GM21515 (cell line): ENCODE data around the gene TSPAN11.

Source experiments
- ATAC-seq: cut with Tn5 transposase; IDR thresholded peaks from one replicate; pipeline ENCODE4 v1.9.1; 2021; ENCODE audit not compliant: unreplicated experiment

The TSPAN11 gene

DNA sequence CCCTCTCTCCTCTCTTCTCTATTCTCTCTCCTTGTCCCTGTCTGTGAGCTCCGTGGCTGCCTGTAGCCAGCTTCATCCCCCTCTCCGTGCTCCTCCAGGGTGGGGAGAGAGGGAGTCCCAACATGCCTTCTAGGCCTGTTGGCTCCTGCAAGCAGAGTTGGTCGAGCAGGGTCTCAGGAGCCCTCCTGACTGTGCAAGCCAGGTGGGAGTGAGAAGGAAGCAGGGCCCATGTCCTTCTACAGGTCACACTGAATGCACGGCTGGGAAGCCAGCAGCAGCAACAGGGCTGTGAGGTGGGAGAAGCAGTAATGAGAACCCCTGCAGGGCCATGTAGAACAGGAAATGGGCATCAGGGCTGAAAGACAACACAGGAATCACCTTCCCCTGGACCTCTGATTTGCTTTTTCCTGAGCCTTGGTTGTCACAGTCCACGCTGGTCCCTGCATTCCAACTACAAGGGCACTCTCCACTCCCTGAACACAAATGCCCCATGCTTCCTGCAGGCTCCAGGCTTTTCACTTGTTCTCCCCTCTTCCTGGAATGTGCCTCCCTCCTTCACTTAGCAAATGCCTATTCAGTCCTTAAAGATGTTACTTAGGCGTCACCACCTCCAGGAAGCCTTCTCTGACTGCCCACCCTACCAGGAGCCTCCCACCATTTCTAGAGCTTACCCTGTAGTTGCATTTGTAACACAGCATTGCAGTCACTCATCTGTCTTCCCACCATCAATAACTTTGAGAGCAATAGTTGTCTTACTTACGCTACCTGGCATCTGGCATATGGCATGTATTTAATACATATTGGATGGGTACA is 51.2 kb downstream of the TSPAN11 start:
- ATAC-seq: no peak

DNA sequence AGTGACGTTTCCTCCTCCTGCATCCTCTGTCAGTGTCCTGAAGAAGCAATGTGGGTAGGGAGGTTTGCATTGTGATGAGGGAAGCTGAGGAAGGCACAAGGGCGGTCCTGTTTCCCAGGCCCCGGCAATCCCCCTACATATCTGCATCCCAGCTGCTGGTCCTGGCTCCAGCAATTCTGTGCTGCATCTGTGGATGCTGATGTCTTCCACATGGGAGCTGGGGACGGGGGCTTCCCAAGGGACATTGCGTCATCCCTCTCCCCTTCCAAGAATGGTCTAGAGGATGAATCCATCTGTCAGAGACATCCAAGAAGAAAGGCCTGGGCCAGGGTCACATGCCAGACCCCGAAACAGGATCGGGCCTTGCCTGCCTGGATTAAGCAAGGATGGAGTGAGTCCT is 52.1 kb downstream of the TSPAN11 start:
- no peak for ATAC-seq

DNA sequence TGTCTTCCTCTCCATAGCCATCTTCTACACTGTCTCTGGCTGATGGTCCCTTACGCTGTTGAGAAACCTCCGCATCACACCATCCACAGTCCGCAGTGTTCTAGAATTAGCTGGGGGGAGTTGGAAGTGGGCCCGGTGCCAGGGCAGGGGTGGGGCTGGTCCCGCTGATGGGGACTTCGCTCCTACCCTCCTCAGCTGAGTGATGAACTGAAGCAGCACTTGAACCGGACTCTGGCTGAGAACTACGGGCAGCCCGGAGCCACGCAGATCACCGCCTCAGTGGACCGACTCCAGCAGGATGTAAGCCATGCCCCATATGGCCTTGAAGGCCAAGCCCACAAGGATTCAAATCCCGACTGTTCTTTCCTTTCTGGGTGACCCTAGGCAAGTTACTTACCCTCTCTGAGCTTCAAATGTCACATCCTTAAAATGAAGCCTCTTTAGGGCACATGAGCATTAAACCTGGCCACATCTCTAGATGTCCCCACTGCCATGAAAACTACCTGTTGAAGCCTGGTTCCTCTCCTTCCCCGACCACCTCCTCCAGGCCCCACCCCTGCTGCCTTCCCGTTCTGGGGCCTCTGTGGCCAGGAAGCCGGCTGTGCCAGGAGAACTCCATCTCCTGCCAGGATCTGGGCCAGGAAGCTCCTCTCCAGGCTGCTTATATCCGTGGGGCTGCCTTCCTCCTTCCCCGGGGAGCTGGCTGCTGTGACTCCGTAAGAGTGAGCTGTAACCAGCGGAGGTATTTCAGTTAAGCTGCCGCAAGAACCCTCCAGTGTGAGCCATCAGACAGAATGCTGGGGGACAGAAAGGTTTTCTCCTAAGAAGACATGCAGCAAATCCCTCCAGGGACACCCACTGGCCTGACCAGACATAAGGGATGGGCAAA is 53.1 kb downstream of the TSPAN11 start:
- no peak for ATAC-seq

DNA sequence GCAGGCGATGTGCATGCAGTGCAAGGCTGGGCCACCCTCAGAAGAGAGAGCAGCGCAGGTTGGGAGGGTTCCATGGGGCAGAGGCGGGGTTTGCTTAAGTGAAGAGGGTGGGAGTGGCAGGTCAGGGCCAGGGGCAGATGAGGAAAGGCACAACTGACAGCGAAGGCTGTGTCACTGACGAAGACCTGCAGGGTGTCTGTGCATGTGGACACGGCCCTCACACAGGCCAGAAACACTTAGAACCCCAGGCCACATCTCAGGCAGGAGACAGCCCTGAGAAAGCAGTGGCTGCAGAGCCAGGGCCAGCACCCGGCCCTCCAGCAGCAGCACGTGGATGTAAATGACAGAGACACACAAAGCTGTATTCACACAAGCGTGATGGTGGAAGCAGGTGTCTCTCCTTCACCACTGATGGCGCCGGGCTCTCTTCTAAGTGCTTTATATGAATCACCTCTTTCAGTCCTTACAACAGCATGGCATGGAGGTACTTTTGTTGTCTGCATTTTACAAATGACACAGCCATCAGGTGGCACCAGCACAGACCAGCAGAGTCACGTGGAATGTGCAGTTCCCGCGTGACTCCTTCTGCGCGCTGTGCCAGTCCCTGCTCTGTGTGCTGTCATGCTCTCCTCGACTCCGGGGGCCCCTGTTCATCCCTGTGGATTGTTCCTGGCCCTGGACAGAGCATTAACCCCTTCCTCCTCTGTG is 54.6 kb downstream of the TSPAN11 start:
- no peak for ATAC-seq

DNA sequence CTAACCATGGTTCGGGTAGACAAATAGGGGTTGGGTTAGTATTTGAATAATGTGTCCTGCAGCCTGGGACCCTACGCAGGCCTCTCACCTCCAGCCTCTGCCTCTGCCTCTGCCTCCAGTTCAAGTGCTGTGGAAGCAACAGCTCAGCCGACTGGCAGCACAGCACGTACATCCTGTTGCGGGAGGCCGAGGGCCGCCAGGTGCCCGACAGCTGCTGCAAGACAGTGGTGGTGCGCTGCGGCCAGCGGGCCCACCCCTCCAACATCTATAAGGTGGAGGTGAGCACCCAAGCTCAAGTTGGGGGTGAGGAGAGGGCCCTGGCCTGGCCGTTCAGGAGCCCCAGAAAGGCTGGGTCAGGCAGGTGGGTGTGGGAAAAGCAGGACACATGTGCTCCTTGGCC is 55.9 kb downstream of the TSPAN11 start:
- ATAC-seq: no peak

DNA sequence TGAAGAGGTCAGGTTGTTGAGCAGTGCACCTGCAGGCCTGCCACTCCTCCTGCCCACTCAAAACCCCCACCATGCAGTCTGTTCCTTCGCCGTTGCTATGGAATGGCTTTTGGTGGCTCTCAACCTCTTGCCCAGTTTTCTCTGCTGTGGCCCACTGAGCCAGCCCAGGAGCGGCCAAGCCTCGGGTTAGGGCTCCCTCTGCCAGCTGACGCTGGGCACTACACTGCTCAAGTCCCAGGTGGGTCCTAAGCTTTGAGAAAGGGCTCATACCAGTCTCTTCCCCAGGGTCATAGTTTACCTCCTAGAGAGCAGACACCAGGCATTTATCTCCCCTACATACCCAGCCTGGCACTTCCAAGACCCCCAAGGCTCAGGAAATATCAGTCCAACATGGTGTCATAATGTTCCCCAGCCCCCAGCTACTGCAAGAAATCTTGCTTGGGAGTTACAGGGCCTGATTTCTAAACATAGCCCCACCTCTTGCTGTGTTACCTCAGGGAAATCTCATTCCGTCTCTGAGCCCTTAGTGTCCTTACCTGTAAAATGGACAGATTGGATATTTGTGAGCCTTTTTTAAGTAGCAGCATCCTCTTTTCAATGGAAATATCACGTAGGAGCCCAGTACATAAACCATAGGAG is 59.4 kb downstream of the TSPAN11 start:
- ATAC-seq: no peak

DNA sequence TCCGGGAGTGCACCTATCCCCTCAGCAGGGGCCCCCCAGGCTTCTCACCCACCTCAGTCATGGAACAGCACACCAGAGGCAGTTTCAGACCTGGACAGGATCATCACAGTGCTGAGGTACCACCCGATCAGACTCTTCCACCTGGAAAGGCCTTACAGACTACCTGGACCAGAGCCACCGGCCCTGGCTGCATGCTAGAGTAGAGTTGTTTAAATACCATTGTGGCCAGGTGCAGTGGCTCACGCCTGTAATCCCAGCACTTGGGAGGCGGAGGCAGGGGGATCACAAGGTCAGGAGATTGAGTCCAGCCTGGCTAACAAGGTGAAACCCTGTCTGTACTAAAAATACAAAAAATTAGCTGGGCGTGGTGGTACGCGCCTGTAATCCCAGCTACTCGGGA is 61.5 kb downstream of the TSPAN11 start:
- ATAC-seq: no peak

DNA sequence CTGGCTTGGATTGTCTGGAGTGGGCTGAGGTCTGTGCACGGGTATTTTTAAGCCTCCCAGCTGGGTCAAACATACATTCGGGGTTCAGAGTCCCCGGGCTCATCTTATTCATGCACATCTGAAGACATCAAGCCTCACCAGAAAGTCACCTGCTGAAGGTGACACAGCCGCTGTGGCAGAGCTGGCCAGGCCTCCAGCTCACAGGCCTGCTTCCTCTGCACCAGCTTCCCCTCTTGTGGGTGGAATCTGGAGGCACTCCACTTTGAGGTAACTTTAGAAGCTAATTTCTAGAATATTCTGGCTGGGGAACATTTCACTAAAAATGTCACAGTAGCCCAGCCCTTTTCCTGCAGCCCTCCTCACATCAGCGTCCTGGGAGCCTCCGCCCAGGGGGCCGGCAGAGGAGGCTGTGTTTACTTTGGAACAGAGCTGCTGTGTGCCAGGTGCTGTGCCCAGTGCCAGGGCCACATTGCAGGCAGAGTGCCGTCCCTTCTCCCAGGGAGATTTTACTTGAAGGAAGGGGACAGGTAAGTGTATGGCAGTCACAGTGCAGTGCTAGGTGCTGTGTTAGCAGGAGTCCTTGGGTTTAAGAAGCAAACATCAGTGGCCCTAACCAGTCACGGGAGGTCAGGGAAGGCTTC is 62.2 kb downstream of the TSPAN11 start:
- ATAC-seq: no peak

DNA sequence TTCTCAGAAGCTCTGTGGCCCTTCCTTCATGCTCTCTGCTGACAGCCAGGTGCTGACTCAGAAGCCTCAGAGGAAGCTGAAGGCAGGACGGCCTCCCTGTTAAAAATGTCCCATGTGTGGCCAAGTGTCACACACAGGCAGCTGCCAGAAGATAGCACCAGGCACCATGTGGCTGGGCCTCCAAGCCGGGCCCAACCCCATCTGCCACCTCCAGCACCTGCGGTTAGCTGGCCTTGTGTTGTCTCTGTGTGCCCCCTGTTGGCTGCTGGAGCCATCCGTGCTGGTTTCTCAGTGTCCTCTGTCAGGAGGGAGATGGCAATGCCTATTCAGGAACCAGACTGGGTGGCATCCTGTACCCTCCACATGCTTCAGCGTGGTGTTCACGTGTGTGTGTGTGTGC is 63.2 kb downstream of the TSPAN11 start:
- peak; percentile 46 for ATAC-seq

DNA sequence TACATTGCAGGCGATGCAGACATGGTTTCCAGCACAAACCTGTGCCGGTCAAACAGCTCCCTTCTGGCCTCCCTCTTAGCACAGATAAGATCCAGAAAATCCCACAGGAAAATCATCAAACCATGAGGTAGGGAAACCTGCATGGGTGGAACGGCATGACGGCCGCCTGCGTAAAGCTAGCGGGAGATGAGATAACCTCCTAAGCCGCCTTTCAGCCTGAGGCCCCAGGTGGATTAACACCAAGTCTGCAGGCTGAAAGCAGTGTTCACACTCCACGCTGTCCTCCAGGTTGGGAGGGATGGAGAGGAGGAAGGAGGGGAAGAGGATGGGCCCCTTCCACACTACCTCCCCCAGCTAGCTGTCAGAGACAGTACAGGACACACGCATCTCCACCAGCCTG is 63.8 kb downstream of the TSPAN11 start:
- ATAC-seq: no peak

DNA sequence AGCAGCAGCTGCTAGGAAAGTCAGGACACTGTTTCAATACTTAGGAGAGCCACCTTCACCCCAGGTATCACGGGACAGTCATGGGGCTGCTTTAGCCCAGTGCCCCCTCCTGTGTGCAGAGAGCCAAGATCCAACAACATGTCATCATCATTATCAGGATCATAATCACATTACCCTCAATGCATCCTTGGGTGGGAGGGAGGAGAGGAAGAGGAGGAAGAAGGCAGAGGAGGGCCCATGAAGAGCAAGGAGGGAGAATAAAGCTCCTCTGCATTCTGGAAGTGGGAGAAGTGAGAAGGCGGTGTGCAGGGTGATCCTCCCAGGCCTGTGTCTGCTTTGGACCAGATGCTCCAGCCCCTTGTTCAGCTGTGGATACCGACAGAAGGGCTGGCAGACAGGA is 64.2 kb downstream of the TSPAN11 start:
- no peak for ATAC-seq

DNA sequence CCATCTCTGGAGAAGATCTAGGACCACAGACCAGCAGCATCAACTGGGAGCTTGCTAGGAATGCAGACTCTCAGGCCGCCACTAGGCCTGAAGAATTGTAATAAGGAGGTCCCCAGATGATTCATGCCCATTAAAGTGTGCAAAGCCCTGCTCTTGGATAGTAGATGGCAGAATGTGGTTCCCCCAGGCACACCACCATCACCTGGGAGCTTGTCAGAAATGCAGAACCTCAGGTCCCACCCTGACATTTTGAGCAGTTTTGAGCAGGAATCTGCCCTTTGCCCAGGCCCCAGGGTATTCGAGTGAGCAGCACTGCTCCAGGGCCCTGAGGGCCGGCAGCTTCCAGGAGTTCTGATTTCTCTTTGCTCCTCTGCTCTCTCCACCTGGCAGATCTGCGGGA is 64.9 kb downstream of the TSPAN11 start:
- no peak for ATAC-seq

DNA sequence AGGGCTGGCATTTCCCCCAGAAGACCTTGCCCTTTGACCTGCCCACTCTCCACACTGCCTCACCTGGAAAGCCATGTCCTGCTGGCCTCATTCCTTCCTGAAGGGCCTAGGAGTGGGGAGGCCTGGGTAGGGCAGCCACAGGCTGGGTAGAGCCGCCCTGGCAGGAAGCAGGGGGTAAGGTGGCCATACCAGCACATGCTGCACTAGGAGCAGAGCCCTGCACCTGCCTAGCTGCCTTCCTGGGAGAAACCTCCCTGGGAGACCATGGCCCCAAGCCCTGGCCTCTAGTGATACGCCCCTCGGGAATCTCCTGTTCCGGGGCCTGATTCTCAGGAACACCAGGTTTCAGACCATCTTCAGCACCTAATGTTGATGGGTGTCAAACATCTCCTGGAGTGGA is 65.8 kb downstream of the TSPAN11 start:
- ATAC-seq: no peak

DNA sequence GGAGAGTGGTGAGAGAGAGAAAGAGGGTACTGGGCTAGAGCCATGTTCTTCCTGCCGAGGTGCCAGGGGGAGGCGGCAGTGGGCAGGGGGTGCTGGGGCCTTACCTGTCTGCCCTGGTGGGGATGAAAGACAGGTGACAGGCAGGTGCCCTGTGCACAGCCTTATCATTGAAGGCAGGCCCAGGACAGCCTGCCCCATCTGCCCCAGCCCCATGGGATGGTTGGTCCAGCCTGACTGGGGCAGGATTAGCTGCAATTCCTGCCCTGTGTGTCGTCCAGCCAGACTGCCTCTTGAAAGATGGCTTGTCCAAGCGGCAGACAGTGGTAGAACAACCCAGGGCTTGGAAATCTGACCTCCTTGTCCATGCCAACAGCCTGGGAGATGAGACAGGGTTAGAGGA is 67.2 kb downstream of the TSPAN11 start:
- ATAC-seq: no peak

DNA sequence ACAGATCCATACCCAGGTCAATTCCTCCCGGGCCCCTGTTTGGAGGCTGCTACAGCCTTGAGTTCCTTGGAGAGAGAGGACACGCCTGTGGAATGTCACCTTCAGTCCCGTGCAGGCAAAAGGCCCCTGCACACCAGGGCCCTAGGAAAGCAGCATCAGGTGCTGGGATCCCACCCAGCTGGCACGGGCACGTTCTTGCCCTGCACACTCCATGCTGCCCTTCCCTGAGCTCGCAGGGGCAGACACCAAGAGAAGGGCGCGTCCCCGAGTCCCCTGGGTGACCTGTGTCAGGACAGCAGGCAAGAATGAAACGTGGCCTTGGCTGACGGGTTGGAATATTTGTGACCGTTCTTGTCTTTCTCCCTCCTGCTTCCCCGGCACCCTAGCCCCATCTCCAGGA is 67.7 kb downstream of the TSPAN11 start:
- ATAC-seq: no peak

DNA sequence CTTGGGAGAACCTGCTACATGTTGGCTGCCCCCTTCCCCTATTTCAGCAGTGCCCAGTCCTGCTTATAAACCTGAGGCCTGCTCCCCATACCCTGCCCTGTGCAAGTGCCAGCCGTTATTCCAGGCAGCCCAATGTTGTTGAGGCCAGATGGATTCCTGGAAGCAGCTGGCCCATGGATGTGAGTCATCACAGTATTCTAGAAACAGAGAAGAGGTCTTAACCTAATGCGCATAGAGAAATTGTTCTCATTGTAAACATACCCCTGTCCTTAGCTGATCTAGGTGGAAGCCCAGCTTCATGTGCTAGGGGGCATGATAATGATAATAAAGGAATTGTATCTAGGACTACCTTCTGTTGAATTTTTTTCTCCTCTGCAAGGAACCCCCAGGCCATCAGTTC is 69.7 kb downstream of the TSPAN11 start:
- ATAC-seq: no peak

DNA sequence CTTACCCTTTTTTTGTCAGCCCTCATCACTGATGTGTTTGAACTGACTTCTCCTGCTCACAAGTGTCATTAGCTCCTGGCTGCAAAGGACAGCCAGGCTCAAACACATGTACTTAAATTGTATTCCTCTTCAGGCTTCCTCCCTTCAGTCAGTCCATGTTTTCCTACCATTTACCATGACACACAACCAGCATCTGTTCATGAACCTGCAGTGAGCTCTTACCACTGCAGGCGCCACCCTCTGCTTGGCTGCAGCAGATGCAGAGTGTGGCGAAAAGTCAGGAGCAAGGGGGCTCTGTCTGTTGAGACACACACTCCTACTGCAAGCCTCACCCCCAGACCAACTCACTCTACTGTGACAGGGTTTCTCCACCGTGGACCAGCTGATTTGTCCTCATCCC is 70.2 kb downstream of the TSPAN11 start:
- no peak for ATAC-seq

DNA sequence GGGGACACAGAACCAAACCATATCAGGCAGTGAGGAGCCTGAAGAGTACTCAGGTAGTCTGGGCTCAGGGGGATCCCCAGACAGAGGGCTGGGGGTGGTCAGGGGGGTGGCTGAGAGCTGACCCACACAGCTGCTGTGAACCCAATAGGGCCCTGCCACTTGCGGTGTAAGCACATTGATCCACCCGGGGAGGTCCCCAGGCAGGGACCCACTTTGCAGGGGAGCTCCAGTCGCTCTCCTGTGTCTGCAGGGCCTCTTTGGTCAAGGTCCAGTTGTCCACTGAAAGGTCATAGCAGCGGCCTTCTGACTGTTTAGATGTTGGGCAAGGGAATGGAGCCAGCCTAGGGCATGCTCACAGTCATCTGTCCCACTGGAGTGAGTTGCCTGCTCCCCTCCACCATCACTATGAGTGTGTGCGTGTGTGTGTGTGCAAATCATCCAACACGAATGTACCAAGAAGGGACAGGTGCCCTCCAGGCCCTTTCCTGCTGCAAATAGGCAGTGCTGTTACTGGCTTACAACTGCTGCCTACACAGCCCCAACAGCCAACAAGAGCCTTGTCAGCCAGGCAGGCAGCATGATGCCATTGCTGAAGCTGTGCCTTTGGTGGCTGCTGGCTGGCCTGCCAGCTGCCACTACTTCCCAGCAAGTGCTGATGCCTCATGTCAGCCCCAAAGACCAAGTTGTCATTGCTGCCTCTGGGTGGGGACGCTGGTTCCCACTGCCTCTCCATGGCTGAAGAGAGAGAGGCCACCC is 71.3 kb downstream of the TSPAN11 start:
- no peak for ATAC-seq

DNA sequence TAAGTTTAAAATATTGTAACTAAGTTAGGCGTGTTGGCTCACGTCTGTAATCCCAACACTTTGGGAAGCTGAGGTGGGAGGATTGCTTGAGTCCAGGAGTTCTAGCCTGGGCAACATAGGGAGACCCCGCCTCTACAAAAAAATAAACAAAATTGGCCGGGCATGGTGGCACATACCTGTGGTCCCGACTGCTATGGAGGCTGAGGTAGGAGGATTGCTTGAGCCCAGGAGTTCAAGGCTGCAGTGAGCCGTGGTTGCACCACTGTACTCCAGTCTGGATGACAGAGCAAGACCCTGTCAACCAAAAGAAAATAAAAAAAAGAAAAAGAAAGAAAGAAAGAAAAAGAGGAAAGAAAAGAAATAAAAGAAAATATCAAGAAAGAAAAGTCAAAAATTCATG is 72.5 kb downstream of the TSPAN11 start:
- no peak for ATAC-seq

DNA sequence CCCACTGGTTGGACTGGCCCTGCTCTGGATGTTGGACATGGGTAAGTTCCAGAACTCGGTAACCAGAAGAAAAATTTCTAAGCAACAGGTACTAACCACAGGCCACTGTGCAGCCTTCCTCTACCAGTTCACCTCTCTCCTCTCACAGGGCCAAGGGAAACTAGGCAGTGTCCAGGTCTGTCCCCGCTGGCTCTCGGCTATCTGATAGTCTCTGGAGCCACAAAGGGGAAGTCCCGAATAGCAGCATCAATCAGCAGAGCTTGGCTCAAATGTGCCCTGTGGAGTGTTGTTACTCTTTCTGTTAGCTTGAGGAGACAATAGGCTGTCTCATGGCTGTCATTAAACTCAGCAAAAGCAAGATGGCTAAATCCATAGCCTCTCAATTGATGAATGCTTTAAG is 73.2 kb downstream of the TSPAN11 start:
- no peak for ATAC-seq
